ENCODE results near the gene LRRC36. TPM values are rescaled to one million over a fixed set of nuclear protein-coding genes. Genes with fewer than 3 reads are reported as not detected.

LRRC36 gene
- total RNA-seq, result under 1 TPM in 1 of 2 donors, not detected in 1; 0.56 TPM
- long read RNA-seq, donor 1, result 0 reads
- long read RNA-seq, donor 2, result 0 reads

DNA sequence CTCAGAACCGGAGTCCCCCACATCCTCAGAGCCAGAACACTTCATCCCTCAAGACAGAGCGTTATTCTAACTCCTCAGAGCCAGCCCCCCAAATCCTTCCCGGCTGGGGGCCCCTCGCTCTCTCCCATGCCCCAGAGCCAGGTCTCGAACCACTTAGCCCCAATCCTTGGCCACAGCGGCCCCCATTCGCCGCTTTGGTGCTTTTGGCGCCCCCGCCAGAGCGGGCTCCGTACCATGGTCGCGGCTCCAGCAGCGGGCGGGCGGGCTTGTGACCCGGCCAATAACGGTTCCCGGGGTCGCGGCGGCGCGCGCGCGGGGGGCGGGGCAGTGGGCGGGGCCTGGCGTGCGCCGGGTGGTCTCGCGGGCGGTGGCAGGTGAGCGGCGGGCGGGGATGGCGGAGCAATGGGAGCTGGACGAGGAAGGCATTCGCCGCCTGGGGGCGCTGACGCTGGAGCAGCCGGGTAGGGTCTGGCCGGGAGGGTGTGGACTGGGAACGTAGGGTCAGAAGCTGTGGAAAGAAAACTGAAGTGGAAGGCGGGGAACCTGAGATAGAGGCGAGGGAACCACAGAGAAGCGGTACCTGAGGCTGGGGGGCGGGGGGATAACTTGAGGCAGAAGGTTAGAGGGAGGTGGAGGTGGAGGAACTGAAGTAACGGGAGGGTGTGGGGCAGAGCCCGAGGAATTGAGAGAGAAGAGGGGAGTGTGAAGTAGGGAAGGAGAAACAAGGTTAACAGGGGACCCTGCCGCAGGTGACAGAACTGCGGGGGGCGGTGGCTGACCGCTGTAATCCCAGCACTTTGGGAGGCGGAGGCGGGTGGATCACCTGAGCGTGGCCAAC lies at the start of gene LRRC36, which contains the start of gene KCTD19:
Gene LRRC36, plus strand, starts transcription at position 344 of the 838 bp plus-strand sequence. Its CDS starts 48 bp downstream, at position 392.
Gene KCTD19, minus strand, starts transcription at position 270 of the 838 bp plus-strand sequence. Its CDS starts 34 bp downstream, at position 236.
- intact Hi-C loops (cut with DNase I), result no loop called here
- peak; percentile 86 for DNase-seq (ENCODE audit: low spot score)

DNA sequence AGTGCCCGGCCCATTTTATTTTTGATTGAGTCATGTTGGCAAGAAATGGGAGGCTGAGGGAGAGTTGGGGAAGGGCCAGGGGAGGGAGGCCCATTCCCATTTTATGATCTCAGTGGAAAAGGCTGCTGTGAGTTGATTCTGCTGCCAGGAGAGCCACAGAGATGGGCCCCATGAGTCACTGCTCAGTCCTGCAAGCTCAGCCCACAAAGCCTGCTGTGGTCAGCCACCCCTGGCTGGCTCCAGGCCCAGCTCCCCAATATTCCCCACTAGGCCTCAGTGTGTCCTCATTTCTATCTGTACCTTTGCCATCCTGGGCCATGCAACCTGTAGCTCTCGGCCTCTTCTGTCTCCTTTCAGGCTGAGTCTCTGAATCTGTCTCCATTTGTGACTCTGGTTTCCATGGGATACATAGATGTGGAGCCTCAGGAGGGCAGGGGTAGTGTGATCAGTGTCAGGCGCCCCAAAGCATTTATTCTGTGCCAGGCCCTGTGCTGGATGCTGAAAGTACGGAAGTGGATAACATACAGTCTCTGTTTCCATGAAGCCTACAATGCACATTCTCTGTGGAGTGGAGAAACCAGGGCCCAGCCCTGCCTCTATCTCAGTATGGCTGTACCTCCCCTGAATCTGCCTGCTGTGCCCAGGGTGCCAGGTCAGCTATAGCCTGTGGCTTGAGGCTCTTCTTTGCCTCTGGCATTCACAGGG lies 49.2 kb upstream of the LRRC36 start:
- peak; percentile 93 for DNase-seq (ENCODE audit: low spot score)
- intact Hi-C loops (cut with DNase I), result no loop called here

DNA sequence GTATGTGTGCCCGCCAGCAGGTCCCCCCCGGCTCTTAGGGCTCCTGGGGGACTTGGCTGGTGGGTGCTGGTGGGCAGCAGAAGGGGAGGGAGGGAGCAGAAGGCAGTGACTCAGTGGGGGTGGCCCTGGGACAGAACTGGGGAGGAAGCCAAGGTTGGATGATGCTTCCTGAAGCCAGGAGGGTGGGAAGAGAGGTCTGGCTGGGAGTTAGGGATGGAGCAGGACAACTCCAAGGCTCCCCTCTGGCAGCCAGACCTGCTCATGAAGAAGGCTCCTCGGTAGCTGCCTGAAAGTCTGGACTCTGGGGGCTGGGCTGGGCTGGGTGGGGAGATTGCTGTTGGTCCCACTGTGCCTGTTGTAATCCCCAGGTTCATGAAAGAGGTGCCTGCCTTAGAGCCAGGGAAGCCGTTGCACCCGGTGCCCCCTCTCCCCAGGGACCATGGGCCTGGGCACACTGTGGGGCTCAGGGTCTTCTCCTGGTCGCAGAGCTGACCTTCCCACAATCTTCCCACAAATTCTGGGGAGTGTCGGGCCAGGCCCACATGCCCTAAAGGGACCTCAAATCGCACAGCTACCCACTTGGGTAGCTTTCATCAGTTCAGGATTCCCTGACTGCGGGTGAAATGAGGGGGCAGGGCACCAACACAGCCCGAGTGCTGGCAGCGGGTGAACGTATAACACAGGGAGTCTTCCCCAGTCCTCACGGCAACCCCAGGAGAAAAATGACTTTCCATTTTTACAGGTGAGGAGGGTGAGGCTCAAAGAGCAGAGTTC lies 48.4 kb upstream of the LRRC36 start:
- intact Hi-C loops (cut with DNase I), result no loop called here
- DNase-seq (ENCODE audit: low spot score), result no peak

GRCh38 chr16:67278773-67279295 lies 47.8 kb upstream of the LRRC36 start:
- DNase-seq (ENCODE audit: low spot score), result peak; percentile 85
- intact Hi-C loops (cut with DNase I), result no loop called here

DNA sequence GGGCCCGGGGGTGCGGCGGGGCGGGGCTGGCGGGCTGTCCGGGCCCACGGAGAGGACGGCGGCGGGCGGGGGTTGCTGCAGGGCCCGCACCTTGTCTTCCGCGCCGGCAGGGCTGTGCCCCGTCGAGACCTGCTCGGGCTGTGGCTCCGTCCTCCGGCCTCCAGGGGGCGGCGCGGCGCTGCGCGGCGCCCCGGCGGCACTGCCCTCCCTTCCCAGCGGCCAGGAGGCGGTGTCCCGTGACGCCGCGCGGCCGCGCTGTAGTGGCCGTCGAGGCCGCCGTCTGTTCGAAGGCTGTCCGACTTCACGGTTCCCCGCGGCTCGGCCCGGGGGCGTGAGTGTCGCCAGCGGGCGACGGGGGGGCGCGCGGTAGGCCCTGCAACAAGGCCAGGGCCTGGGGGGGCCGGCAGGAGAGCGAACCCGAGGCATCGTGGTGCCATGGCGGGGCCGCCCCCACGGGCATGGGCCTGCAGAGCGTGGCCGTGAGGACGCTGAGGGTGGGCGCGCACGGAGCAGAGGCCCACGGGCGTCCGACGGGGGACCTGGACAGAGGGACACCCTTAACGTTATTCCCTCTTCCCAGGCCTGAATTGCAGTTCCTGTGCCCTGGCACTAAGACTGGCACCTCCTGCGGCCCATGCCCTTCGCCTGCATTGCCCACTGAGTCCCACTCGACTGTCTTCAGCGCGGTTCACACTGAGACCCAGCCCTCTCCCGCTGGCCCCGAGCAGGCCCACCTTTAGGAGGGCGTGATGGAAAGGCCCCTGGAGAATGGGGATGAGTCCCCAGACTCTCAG lies 47.1 kb upstream of the LRRC36 start, which contains the start of gene PLEKHG4:
Gene PLEKHG4, plus strand, starts transcription at position 237 of the 794 bp plus-strand sequence. Its CDS starts 513 bp downstream, at position 750.
- peak; percentile 93 for DNase-seq (ENCODE audit: low spot score)
- intact Hi-C loops (cut with DNase I), result loop anchor here in 1 of 2 donors (10.0 kb wide), 1 partner anchor 1105 kb away; no protein-coding TSS in a partner anchor

- no peak for DNase-seq (ENCODE audit: low spot score)
- intact Hi-C loops (cut with DNase I), result loop anchor here in 1 of 2 donors (10.0 kb wide), 1 partner anchor 1104 kb away; no protein-coding TSS in a partner anchor
These were observed 46.3 kb upstream of the LRRC36 start for GRCh38 chr16:67280090-67281015.

DNA sequence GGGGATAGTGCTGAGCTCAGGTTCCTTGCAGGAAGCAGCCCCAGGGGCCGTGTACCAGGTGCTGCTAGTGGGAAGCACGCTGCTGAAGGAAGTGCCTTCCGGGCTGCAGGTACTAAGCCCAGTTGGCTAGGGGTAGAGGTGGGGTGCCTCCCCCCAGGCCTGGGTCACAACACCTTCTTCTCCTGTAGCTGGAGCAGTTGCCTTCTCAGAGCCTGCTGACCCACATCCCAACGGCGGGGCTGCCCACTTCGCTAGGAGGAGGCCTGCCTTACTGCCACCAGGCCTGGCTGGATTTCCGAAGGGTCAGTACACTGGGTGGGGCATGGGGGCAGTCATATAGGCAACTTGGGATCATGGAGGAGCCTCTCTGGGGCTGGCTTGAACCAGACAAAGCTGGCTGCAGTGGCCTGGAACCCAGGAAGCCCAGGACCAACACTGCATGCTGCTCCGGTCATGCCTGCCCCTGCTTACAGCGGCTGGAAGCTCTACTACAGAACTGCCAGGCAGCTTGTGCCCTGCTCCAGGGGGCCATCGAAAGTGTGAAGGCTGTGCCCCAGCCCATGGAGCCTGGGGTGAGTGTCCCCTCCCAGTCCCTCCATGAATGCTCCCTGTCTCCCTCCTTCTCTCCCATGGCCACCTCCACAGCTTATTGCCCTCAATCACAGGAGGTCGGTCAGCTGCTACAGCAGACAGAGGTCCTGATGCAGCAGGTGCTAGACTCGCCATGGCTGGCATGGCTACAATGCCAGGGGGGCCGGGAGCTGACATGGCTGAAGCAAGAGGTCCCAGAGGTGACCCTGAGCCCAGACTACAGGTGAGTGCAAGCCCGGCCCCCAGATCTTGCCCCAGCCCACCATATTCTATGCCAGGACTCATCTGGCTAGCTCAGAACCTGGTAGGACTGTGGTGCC lies 44.8 kb upstream of the LRRC36 start:
- intact Hi-C loops (cut with DNase I), result loop anchor here in 1 of 2 donors (10.0 kb wide), 1 partner anchor 1103 kb away; no protein-coding TSS in a partner anchor

DNA sequence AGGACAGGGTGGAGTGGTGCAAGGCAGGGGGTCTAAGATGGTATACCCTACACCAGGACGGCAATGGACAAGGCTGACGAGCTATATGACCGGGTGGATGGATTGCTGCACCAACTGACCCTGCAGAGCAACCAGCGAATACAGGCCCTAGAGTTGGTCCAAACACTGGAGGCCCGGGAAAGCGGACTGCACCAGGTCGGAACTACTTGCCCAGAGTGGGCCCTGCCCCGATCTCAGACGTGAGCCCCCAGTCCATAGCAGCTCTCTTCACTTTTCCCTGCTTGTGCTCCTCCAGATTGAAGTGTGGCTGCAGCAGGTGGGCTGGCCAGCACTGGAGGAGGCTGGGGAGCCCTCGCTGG lies 44.2 kb upstream of the LRRC36 start:
- no peak for DNase-seq (ENCODE audit: low spot score)
- intact Hi-C loops (cut with DNase I), result loop anchor here in 1 of 2 donors (10.0 kb wide), 1 partner anchor 1102 kb away; no protein-coding TSS in a partner anchor

More for the DNA sequence above, 44.8 kb upstream of the LRRC36 start:
- DNase-seq (ENCODE audit: low spot score), result no peak

GRCh38 chr16:67283039-67283825 lies 43.4 kb upstream of the LRRC36 start:
- intact Hi-C loops (cut with DNase I), result loop anchor here in 1 of 2 donors (10.0 kb wide), 1 partner anchor 1102 kb away; no protein-coding TSS in a partner anchor
- no peak for DNase-seq (ENCODE audit: low spot score)

DNA sequence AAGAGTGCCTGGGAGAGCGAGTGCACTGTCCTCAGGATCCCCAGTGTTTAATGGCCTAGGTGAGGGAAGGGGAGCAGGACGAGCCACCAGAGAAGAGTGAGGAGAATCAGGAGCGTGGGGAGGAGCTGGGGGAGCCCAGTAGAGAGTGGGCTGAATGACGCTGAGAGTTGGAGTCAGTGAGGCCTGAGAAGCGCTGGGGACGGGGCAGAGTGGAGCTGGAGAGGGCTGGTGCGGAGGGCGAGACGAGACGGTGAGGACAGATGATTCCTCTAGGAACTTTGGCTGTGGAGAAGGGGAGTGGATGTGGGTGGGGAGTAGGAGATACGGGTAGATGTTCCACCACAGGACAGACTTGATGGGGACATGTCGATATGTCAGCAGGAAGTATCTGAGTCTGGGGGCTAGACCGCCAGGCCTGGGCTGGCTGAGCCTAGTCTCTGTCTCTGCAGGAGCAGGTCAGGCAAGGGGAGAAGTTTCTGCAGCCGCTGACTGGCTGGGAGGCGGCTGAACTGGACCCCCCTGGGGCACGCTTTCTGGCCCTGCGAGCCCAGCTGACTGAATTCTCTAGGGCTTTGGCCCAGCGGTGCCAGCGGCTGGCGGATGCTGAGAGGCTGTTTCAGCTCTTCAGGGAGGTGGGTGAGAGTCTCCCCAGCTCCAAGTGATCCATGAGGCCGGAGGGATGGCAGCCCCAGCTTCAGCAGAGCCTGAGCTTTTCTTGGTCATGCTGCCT lies 42.6 kb upstream of the LRRC36 start:
- intact Hi-C loops (cut with DNase I), result loop anchor here in 1 of 2 donors (10.0 kb wide), 1 partner anchor 1101 kb away; no protein-coding TSS in a partner anchor
- DNase-seq (ENCODE audit: low spot score), result peak; percentile 55

GRCh38 chr16:67284699-67285646 lies 41.6 kb upstream of the LRRC36 start:
- intact Hi-C loops (cut with DNase I), result loop anchor here in 1 of 2 donors (10.0 kb wide), 1 partner anchor 1100 kb away; no protein-coding TSS in a partner anchor
- DNase-seq (ENCODE audit: low spot score), result peak; percentile 81

GRCh38 chr16:67286441-67287235 lies 40.0 kb upstream of the LRRC36 start:
- intact Hi-C loops (cut with DNase I), result loop anchor here in 1 of 2 donors (10.0 kb wide), 1 partner anchor 1098 kb away; no protein-coding TSS in a partner anchor

More at GRCh38 chr16:67286441-67287235, 40.0 kb upstream of the LRRC36 start:
- DNase-seq (ENCODE audit: low spot score), result no peak

Measured in posterior vena cava (tissue), 2 donors.